GM21367 (cell line): ENCODE measurements around the gene PLTP.
A peak's percentile ranks its signal among the peaks of the same experiment; 100 is the strongest.
"Not testable (repeated sequence)": the region's sequence is repeated elsewhere in the genome, so short reads cannot be mapped to it uniquely, and the experiment has no call there.

Source experiments
- ATAC-seq: cut with Tn5 transposase; IDR thresholded peaks from one replicate; pipeline ENCODE4 v1.9.1; 2021; ENCODE audit not compliant: unreplicated experiment

Gene PLTP

DNA sequence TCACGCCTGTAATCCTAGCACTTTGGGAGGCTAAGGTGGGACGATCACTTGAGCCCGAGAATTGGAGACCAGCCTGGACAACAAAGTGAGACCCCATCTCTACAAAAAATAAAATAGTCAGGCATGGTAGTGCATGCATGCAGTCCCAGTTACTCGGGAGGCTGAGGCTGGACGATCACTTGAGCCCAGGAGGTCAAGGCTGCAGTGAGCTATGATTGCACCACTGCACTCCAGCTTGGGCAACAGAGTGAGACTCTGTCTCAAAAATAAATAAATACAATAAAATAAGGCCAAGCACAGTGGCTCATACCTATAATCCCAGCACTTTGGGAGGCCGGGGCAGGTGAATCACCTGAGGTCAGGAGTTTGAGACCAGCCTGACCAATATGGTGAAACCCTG is 10.6 kb downstream of the PLTP start:
- ATAC-seq = not testable (repeated sequence)

DNA sequence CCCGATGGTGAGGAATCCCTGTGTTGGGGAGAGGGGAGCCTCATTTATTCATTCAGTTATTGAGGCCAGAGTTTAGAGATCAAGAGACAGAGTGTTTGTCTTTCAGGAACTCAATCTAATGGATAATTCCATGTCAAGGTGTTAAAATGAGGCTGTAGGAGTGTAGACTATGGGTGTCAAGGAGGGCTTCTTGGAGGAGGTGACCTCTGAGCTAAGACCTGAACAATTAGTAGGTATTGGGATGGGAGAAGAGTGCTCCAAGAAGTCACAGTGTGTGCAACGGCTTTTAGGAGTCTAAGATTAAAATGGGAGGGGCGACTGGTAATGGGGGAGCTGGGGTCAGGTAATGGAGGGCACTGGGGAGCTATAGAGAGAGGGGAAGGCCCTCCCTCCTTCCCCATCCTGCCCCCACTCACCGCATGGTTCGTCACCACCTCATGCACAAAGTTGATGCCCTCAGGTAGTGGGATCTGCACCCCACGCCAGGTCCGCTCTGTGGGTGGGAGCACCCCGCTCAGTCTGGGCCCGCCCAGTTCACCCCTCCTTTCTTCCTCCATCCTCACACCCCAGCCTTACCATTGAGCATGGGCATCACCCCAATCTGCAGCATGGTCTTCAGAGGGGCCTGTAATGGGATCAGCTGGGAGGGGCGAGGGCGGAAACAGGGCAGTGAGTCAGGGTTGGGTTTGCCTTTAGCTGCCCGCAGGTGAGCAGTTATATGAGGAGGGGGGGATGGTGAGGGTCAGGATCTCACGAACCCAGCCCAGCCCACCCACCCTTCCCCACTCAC is 12.7 kb downstream of the PLTP start:
- no peak for ATAC-seq

DNA sequence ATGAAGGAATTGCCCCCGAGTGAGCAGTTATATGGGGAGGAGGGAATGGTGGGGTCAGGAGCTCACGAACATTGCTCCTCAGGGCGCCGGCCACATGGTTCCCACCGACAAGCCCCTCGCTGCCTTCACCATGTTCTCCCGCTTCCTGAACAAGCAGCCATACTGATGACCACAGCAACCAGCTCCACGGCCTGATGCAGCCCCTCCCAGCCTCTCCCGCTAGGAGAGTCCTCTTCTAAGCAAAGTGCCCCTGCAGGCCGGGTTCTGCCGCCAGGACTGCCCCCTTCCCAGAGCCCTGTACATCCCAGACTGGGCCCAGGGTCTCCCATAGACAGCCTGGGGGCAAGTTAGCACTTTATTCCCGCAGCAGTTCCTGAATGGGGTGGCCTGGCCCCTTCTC is 13.7 kb downstream of the PLTP start:
- ATAC-seq = no peak

DNA sequence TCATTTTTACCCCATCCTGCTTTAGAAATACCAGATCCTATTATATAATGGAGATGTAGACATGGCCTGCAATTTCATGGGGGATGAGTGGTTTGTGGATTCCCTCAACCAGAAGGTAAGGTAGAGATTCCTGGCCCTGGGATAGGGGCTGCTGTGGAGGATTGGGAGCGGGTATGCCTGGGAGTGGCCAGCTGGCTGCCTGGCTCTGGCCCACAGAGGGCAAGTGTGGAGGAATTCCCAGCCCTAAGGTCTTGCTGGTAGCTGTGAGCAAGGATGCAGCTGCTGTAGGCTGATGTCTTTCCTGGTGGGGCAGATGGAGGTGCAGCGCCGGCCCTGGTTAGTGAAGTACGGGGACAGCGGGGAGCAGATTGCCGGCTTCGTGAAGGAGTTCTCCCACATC is 14.3 kb downstream of the PLTP start:
- ATAC-seq = no peak

DNA sequence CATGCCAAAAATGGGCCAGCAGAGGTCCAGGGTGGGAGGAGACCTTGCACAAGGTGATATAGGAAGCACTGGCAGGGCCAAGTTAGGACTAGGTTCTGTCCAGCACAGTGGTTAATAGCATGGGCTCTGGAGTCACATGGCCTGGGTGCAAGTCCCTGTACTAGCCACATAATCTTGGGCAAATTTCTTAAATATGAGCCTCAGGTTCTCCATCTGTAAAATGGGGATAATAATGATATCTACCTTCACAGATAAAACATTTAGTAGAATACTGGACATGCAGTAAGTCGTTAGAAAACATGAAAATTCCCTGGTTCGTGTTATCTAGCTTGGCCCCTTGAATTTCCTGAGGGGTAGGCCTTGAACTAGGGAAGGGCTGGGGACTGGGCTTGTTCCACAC is 14.7 kb downstream of the PLTP start:
- no peak for ATAC-seq

DNA sequence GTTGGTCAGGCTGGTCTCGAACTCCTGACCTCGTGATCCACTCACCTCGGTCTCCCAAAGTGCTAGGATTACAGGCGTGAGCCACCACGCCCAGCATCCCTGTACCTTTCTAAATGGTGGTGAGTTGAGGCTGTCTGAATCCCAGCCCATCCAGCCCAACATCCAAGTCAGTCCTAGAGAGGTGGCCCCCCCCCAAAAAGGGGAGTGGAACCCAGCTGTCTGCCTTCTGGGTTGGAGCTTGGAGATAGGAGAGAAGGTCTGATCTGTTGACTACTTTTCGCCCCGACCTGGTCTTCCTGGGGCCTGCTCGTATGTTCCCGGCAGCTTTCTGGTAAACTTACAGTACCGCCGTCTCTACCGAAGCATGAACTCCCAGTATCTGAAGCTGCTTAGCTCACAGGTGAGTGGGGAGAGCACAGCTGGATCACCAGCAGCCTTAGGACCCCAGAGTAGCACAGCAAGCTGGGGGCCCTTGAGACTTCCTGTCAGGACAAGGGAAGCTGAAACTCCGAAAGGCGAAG is 15.3 kb downstream of the PLTP start:
- ATAC-seq = no peak

DNA sequence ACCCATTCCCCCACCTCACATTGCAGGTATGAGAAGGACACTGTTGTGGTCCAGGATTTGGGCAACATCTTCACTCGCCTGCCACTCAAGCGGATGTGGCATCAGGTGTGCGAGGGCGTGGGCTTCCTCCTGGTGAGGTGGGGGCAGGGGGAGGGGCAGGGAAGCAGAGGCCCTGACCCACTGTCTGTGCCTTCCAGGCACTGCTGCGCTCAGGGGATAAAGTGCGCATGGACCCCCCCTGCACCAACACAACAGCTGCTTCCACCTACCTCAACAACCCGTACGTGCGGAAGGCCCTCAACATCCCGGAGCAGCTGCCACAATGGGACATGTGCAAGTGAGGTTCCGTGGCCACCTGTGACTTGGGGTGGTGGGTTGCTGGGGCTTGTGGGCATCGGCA is 17.2 kb downstream of the PLTP start:
- no peak for ATAC-seq

DNA sequence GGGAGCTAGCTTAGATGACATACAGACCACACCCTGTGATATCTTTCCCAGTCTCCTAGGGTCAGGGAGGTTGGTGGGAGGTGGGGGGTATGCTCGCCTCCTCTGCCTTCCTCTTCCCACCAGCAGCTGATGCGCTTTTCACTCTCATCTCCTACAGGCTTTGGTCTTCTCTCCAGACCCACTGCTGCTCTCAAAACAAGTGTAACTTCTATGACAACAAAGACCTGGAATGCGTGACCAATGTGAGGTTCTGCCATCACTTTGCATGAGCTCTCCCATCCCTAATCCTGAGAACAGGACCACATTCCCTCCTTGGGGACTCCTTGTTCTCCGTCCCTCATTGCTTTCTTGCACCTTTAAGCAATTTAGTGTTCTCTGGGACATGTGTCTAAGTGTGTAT is 18.1 kb downstream of the PLTP start:
- no peak for ATAC-seq

DNA sequence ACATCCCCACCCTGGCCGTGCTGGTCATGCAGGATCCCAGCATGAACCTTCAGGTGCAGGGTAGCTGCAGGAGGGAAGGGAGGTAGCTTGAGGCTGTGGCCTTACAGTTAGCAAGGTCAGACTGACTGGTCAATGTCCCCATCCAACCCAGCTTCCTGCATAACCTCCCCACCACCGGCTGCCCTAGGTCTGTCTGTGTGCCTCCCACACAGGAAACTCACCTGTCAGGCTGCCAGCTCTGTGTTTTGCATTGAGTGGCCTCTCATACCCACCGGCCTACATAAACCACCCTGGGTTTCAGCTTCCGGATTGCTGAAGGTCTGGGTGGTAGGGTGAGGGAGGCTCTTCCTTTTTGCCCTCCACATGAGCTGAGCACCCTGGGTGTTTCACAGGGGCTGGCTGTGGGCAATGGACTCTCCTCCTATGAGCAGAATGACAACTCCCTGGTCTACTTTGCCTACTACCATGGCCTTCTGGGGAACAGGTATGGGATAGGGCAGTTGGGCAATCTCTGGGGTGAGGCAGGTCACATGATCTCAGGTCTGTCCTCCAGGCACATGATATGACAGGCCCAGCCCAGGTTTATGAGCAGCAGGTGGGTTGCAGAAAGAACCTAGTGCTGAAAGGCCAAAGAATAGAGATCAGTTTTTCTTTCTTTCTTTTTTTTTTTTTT is 19.0 kb downstream of the PLTP start:
- ATAC-seq = no peak

DNA sequence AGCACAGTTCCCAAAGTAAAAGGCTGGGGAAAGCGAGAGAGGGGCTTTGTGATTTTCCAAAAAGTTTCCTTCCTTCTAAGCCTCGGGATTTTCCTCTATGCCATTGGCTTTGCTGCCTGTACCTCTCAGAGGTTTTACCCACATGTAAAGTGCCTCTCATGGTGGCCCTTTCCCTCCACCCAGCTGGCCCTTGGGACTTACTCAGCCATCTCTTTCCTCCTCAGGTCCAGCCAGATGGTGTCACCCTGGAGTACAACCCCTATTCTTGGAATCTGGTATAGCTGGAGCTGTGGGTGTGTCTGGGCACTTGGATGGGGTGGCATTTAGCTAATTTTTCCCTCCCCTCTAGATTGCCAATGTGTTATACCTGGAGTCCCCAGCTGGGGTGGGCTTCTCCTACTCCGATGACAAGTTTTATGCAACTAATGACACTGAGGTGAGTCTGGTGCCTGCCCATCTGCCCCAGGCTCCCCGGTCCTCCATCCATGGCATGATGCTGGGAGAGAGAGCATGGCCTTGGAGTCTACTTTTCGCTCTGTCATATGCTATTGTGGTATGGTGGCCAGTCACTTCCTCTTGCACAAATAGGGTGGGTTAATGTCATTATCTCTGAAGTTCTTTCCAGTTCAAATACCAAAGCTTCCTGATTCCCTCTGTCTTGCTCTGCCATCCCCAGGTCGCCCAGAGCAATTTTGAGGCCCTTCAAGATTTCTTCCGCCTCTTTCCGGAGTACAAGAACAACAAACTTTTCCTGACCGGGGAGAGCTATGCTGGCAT is 19.7 kb downstream of the PLTP start:
- no peak for ATAC-seq

DNA sequence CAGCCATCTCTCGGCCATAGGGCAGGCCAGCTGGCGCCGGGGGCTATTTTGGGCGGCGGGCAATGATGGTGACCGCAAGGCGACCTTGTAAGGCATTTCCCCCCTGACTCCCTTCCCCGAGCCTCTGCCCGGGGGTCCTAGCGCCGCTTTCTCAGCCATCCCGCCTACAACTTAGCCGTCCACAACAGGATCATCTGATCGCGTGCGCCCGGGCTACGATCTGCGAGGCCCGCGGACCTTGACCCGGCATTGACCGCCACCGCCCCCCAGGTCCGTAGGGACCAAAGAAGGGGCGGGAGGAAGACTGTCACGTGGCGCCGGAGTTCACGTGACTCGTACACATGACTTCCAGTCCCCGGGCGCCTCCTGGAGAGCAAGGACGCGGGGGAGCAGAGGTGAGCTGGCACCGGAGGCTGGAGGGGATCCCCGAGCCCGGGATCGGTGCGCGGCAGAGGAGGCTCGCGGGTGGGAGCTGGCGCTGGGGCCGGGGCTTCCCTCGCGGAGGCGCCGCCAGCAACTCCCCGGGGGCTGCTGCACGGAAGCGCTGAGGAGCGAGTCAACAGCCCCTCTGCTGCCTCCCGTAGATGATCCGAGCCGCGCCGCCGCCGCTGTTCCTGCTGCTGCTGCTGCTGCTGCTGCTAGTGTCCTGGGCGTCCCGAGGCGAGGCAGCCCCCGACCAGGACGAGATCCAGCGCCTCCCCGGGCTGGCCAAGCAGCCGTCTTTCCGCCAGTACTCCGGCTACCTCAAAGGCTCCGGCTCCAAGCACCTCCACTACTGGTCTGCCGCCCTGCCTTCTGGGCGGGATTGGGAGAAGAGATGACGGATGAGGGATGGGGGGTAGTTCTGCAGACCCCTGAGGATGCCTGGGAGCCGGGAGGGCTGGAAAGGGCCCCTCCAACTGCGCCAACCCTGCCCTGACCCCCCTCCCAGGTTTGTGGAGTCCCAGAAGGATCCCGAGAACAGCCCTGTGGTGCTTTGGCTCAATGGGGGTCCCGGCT is 20.7 kb downstream of the PLTP start, which contains the start of the genes CTSA and NEURL2:
CTSA (plus strand) TSS at position 351 of the 999 bp plus-strand sequence; CDS start at position 585, 234 bp downstream.
NEURL2 (minus strand) TSS at position 224 of the 999 bp plus-strand sequence; CDS start at position 7, 217 bp downstream.
- peak; percentile 61 for ATAC-seq

DNA sequence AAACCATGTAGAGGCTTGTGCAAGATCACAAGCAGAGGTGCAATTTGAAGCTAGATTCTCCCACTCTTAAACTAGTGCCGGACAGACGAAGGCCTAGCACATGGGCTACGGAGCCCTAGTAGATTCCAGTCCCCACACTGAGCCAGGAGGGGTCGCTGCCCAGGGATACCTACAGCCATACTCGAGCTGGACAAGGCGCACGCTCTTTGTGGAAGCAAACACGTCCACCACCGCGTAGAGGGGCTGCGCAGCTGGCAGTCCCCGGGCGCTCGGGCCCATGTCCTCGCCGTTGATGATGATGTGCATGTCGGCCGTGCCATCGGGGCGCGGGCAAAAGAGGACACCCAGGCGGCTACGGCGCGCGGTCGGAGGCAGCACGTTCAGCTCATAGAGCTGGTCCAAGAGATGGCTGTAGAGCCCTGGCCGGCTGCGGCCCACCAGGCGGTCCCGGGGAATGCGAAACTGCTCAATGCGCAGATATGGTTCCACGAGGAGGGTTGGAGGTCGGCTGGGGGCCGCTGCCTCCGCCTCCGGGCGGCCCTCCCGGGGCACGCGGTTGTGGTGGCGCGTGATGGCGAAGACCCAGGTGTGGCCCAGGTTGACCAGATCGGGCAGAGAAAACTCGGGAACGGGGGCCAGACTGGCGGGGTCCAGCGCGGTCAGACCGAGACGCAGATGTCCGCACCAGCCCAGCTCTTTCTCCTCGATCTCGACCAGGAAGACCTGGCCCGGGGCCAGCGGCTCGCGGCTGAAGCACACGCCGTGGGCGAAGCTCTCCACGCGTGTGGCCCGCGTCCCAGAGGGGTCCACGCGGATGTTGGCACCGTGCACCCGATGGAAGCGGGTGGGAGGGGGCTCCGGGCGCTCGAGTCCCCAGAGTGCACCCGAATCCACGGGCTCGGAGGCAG is 21.6 kb downstream of the PLTP start:
- ATAC-seq = peak; percentile 12

DNA sequence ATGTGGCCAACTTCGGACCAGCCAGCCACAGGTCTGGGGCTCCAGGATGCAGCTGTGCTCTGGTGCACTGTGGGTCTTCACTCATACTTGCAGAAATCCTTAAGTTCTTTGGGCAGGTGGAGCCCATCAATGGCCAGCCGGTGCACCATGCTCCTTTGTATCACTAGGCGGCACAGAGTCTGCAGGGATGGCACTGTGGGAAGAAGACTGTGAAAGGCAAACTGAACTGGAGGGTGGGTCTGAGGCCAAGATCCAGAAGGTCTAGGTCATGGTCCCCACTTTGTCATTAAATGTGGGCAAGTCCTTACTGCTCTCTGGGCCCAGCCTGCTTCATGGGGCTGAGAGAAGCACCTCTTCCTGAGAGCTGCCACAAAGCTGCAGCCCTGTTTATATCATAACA is 23.3 kb downstream of the PLTP start:
- ATAC-seq = no peak

DNA sequence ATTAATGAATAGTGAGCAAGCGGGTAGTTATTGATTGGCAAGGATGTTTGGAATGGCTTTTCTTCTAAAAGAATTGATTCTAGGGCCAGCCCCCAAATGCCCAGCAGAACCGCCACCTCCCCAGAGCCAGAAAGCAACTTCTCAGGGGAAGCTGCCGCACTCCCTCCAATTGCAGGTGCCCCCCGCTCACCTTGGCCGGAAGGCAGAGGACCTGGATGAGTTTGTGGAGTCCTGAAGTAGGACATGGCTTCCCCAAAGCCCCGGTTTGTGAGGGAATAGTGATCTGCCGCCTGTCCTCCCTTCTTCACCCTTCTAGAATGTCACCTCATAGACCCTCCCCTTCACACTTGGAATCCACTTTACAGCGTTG is 24.6 kb downstream of the PLTP start, which contains the start of gene SPATA25:
SPATA25 (minus strand) TSS at position 277 of the 370 bp plus-strand sequence; CDS start at position 245, 32 bp downstream.
- ATAC-seq = no peak

DNA sequence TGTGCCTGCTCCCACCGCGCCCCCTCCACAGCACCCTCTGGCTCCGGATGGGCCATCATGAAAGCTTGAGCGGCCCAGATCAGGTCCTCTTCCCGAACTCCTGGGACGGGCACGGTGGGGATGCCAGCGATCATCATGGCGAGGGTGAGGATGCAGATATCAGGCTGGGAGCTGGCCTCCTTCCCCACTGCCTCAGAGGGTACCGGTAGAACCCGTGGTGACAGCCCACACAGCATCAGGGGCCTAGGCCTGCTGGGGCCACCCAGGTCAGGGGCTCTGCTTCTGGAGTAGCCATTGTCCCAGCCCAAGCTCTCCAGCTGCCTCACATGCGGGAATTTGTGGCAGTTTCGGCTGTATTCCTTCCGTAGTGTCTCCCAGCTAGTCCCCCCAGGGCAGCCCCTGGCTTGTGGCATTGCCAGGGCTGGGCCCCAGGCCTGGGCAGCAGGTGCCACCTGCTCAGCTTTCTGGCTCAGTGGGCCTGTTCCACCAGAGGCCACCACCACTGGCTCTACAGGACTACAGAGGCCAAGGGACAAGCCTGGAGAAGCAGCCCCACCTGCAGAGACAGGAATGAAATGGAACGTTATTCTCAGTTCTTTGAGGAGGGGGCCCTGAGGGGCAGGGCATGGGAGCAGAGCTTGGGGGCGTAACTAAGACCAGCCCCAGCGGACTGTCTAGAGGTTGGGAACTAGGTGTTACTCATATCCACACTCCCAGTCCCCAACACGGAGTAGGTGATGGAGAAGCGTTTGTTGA is 25.2 kb downstream of the PLTP start:
- no peak for ATAC-seq

DNA sequence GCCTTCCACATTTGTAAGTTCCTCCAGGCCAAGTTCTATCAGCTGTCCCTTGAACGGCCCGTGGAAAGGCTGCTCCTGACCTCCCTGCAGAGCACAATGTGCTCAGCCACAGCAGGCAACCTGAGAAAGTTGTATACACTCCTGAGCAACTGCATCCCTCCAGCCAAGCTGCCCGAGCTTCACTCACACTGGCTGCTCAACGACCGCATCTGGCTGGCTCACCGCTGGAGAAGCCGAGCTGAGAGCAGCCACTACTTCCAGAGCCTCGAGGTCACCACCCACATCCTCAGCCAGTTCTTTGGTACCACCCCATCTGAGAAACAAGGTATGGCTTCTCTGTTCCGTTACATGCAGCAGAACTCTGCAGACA is 28.9 kb downstream of the PLTP start:
- no peak for ATAC-seq

DNA sequence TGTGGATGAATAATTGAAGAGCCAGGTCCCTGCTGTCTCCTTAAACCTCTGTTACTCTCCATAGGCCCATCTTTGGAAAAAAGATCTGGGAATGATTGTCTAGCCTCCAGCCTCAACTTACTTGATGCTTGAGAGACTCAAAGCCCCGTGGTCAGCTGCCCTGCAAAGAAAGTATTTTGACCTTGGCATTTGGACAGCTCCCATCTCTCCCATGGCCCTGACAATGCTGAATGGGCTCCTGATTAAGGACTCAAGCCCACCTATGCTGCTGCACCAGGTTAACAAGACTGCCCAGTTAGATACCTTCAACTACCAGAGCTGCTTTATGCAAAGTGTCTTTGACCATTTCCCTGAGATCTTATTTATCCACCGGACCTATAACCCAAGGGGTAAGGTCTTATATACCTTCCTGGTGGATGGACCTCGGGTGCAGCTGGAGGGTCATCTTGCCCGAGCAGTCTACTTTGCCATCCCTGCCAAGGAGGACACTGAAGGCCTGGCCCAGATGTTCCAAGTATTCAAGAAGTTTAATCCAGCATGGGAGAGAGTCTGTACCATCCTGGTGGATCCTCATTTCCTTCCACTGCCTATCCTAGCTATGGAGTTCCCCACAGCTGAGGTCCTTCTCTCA is 29.4 kb downstream of the PLTP start:
- ATAC-seq = no peak
